Gastroesophageal sphincter (tissue), 4 donors: ENCODE data around the gene TGFBI. TPM values are rescaled to one million over a fixed set of nuclear protein-coding genes. Genes with fewer than 3 reads are reported as not detected.
A peak's percentile ranks its signal among the peaks of the same experiment; 100 is the strongest.

ENCODE experiments used
- ATAC-seq: fragments of 150-250 bp; one replicate; pipeline ENCODE4 v1.9.1; 2016; ENCODE audit warnings: mild to moderate bottlenecking, moderate library complexity
- H3K27ac ChIP-seq, 4 donors: fragments of 200-600 bp; sonication (generic) in 3 of 4; 1 replicate in 3 of 4; 2 replicates in 1 of 4; pipeline ENCODE4 v1.5.1; 2016 to 2019
- H3K27me3 ChIP-seq: fragments of 200-600 bp; sonication (generic); one replicate; pipeline ENCODE4 v1.5.1; 2019
- H3K36me3 ChIP-seq, 2 donors: fragments of 200-600 bp; sonication (generic); one replicate each; pipeline ENCODE4 v1.5.1; 2019; ENCODE audit warnings: control low read depth in 1 of 2
- H3K4me1 ChIP-seq, 3 donors: fragments of 200-600 bp; sonication (generic); 1 replicate in 2 of 3; 2 replicates in 1 of 3; pipeline ENCODE4 v1.5.1; 2016 to 2019; ENCODE audit warnings: control low read depth in 2 of 3
- H3K4me3 ChIP-seq, 2 donors: fragments of 200-600 bp; sonication (generic); one replicate each; pipeline ENCODE4 v1.5.1; 2019; ENCODE audit warnings: mild to moderate bottlenecking in 1 of 2, moderate library complexity in 1 of 2
- H3K9me3 ChIP-seq, 3 donors: fragments of 200-600 bp; sonication (generic); one replicate each; pipeline ENCODE4 v1.5.1; 2017 to 2019; ENCODE audit warnings: control low read depth in 2 of 3
- CTCF ChIP-seq, 4 experiments: fragments of 200-600 bp in 2 of 4; fragments of 450-650 bp in 2 of 4; sonication (generic) in 1 of 4; IDR thresholded peaks; one replicate each; pipeline ENCODE4 v1.5.1; 2017 to 2019; ENCODE audit warnings: antibody characterized with exemption in 4 of 4, mild to moderate bottlenecking in 2 of 4, moderate library complexity in 2 of 4
- EP300 ChIP-seq: sonication (generic); formaldehyde crosslinking; IDR thresholded peaks from one replicate; pipeline ENCODE4 v1.6.1; 2017; ENCODE audit warnings: antibody characterized with exemption, mild to moderate bottlenecking
- POLR2A ChIP-seq, 2 donors: fragments of 450-650 bp; IDR thresholded peaks; one replicate each; pipeline ENCODE4 v1.6.1; 2017; ENCODE audit warnings: antibody characterized with exemption in 2 of 2, mild to moderate bottlenecking in 2 of 2, moderate library complexity in 1 of 2
- POLR2AphosphoS5 ChIP-seq: sonication (generic); formaldehyde crosslinking; IDR thresholded peaks from one replicate; pipeline ENCODE4 v1.6.1; 2017; ENCODE audit warnings: antibody characterized with exemption
- WGBS, 2 donors: methylation state at CpG; one replicate each; pipeline ENCODE4 v1.1.5; 2018; ENCODE audit warnings: low coverage in 1 of 2; 5-methylcytosine and 5-hydroxymethylcytosine counted together
- total RNA-seq, 4 donors: library from RNA; depleted of rRNA; stranded (reverse); fragments of >200 nt; gene quantifications; one replicate each; pipeline ENCODE4 v1.1.0, GENCODE V29; 2016

The TGFBI gene
- total RNA-seq, 4 donors from 2014 or later: 29.0 to 159 (median 112) TPM

- TF ChIP-seq POLR2AphosphoS5 (no peak), POLR2A (IDR thresholded peaks at IDR 0.05) (no peak), CTCF (IDR thresholded peaks at IDR 0.05) (no peak), EP300 (no peak)
- Histone ChIP-seq H3K36me3 (no peaks in the 10 kb centered on the region), H3K4me1 (peaks cover 0 to 31% (median 0%) of the 10 kb centered on the region in 3 donors), H3K27ac (peak overlapping the region in 3 of 4 donors; percentile 77 to 84 (median 78)), H3K9me3 (no peaks in the 10 kb centered on the region), H3K4me3 (peak overlapping the region in 1 of 2 donors; percentile 44), H3K27me3 (no peaks in the 10 kb centered on the region)
- ATAC-seq: peak; percentile 3
- 24 to 52% methylated on average over 2 to 13 of the region's 13 CpGs for WGBS, 2 donors
Measured at GRCh38 chr5:136080113-136080482, 51.3 kb downstream of the TGFBI start.

- Histone ChIP-seq H3K9me3 (no peaks in the 10 kb centered on the region), H3K4me3 (peak overlapping the region; percentile 21 to 44), H3K27ac (peak overlapping the region; percentile 77 to 84 (median 80)), H3K36me3 (no peaks in the 10 kb centered on the region), H3K27me3 (no peaks in the 10 kb centered on the region), H3K4me1 (peaks cover 0 to 33% (median 0%) of the 10 kb centered on the region in 3 donors)
- ATAC-seq: peak; percentile 95
- WGBS, 2 donors: 20 to 66% methylated on average over 2 to 20 of the region's 34 CpGs
- TF ChIP-seq POLR2A (IDR thresholded peaks at IDR 0.05) (peak; percentile 20 to 37), CTCF (IDR thresholded peaks at IDR 0.05) (no peak), POLR2AphosphoS5 (peak; percentile 85), EP300 (no peak)
Measured at GRCh38 chr5:136080483-136081216, 51.9 kb downstream of the TGFBI start.

- TF ChIP-seq CTCF (IDR thresholded peaks at IDR 0.05): no peak
- no peak for TF ChIP-seq EP300
- TF ChIP-seq POLR2AphosphoS5: no peak
- TF ChIP-seq POLR2A (IDR thresholded peaks at IDR 0.05): no peak
- 86 to 100% methylated on average over 2 of the region's 2 CpGs for WGBS, 2 donors
- Histone ChIP-seq H3K36me3 (no peaks in the 10 kb centered on the region), H3K27me3 (no peaks in the 10 kb centered on the region), H3K27ac (peak overlapping the region; percentile 77 to 84 (median 80)), H3K4me3 (no peak overlapping the region), H3K4me1 (peaks cover 0 to 33% (median 0%) of the 10 kb centered on the region in 3 donors), H3K9me3 (no peaks in the 10 kb centered on the region)
- ATAC-seq: no peak
Measured at GRCh38 chr5:136081217-136081591, 52.4 kb downstream of the TGFBI start.

GRCh38 chr5:136082390-136083193, 53.8 kb downstream of the TGFBI start:
- ATAC-seq: no peak
- H3K4me1 ChIP-seq: peaks cover 0 to 38% (median under 1%) of the 10 kb centered on the region in 3 donors
- WGBS, 2 donors: 28 to 56% methylated on average over 7 to 8 of the region's 8 CpGs

More at GRCh38 chr5:136082390-136083193, 53.8 kb downstream of the TGFBI start:
- Histone ChIP-seq H3K27ac (peak overlapping the region in 1 of 4 donors; percentile 8), H3K4me3 (no peak overlapping the region), H3K27me3 (no peaks in the 10 kb centered on the region), H3K36me3 (no peaks in the 10 kb centered on the region), H3K9me3 (no peaks in the 10 kb centered on the region)
- peak; percentile 43 for TF ChIP-seq POLR2AphosphoS5
- TF ChIP-seq EP300: no peak
- TF ChIP-seq CTCF (IDR thresholded peaks at IDR 0.05): peak; percentile 69 to 91 (median 90)
- TF ChIP-seq POLR2A (IDR thresholded peaks at IDR 0.05): no peak
